ENCODE results near the gene RBMX. TPM values are rescaled to one million over a fixed set of nuclear protein-coding genes. Genes with fewer than 3 reads are reported as not detected.
A peak's percentile ranks its signal among the peaks of the same experiment; 100 is the strongest.
"Not testable (repeated sequence)": the region's sequence is repeated elsewhere in the genome, so short reads cannot be mapped to it uniquely, and the experiment has no call there.

Gene RBMX
- 100 to 1,000 TPM; 438 to 514 (median 471) TPM for polyA plus RNA-seq (ENCODE audit: insufficient read length in 3 of 3)

DNA sequence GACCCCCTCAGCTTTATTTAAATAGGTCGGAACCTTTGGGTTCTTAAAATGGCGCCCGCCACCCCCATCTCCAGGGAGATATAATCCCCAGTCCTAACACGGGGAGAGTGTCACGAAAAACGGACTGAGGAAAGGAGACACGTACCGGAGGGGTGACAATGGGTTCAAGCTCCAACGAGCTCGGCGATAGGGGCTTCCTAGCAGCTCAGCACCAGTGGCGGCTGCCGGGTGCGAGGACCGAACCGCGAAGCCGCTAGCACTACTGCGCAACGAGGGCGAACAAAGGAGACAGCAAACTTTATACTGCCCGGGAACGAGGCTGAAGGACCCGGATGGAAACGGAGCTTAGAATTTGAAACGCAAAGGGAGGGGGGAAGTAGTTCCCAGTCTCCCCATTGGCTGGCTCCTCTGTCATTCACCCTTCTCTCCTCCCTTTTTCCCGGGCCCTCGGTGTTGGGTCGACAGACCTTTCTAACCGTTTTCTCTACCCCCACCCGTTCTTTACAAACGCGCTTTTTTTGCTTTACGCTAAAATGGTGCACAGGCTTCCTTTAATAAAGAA is at the start of gene RBMX:
Gene RBMX, minus strand, starts transcription at position 274 of the 562 bp plus-strand sequence. CDS start 1,298 bp downstream, outside the sequence.
- DNase-seq (ENCODE audit: low read depth in 3 of 3, low spot score in 2 of 3), result peak; percentile 88 to 91 (median 90)

GRCh38 chrX:136921438-136921837 is 40.9 kb upstream of the RBMX start:
- DNase-seq (ENCODE audit: low read depth in 3 of 3, low spot score in 2 of 3), result not testable (repeated sequence)

- no peak for DNase-seq (ENCODE audit: low read depth in 3 of 3, low spot score in 2 of 3)
These were observed 39.5 kb upstream of the RBMX start for GRCh38 chrX:136920001-136920400.

GRCh38 chrX:136916827-136917226 is 36.3 kb upstream of the RBMX start:
- no peak for DNase-seq (ENCODE audit: low read depth in 3 of 3, low spot score in 2 of 3)

DNA sequence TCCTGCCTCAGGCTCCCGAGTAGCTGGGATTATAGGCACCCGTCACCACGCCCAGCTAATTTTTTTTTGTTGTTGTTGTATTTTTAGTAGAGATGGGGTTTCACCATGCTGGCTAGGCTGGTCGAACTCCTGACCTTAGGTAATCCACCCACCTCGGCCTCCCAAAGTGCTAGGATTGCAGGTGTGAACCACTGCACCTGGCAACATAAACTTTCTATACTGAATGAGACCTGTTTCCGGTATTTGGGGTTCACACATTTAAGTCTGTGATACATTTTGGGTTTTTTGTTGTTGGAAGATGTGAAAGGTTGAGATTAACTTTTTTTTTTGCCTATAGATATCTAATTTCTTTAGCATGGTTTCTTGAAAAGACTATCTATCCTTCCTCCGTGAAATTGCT is 31.1 kb upstream of the RBMX start:
- DNase-seq (ENCODE audit: low read depth in 3 of 3, low spot score in 2 of 3), result not testable (repeated sequence)

DNA sequence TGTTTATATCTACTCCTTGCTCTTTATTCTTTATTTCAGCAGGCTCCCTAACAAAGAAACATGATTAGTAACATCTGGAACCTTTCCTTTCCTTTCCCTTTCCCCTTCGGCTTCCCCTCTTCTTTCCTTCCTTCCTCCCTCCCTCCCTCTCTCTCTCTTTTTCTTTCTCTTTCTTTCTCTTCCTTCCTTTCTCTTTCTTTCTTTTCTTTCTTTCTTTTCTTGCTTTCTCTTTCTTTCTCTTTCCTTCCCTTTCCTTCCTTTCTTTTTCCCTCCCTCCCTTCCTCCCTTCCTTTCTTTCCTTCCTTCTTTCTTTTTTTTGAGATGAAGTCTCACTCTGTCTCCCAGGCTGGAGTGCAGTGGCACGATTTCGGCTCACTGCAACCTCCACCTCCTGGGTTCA is 30.7 kb upstream of the RBMX start:
- no peak for DNase-seq (ENCODE audit: low read depth in 3 of 3, low spot score in 2 of 3)

DNA sequence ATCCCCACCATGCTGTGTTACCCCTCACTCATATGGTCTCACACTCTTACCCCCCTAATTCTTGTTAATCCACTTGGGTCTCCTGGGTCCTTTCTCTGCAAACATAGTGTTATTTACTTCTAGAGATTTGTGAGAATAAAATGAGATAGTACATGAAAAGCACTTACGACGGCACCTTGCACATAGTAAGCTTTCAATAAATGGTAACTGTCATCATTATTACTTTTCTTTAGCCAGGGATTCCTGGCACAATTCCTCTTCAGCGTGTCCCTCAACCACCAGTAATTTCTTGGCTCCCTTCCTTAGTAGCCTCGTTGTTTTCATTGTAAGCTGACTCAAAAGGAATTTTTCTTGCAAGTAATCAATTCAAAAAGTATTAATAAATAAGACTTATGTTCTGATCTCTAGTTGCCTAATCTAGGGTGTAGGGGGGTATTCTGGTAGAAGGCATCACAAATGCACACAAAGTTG is 30.1 kb upstream of the RBMX start:
- DNase-seq (ENCODE audit: low read depth in 3 of 3, low spot score in 2 of 3), result no peak

GRCh38 chrX:136909706-136910564 is 29.4 kb upstream of the RBMX start:
- peak; percentile 63 to 83 (median 80) for DNase-seq (ENCODE audit: low read depth in 3 of 3, low spot score in 2 of 3)

- peak in 1 of 3 donors; percentile 18 for DNase-seq (ENCODE audit: low read depth in 3 of 3, low spot score in 2 of 3)
These were observed 28.7 kb upstream of the RBMX start for GRCh38 chrX:136909119-136909705.

- no peak for DNase-seq (ENCODE audit: low read depth in 3 of 3, low spot score in 2 of 3)
These were observed 27.1 kb upstream of the RBMX start for GRCh38 chrX:136907621-136908020.

DNA sequence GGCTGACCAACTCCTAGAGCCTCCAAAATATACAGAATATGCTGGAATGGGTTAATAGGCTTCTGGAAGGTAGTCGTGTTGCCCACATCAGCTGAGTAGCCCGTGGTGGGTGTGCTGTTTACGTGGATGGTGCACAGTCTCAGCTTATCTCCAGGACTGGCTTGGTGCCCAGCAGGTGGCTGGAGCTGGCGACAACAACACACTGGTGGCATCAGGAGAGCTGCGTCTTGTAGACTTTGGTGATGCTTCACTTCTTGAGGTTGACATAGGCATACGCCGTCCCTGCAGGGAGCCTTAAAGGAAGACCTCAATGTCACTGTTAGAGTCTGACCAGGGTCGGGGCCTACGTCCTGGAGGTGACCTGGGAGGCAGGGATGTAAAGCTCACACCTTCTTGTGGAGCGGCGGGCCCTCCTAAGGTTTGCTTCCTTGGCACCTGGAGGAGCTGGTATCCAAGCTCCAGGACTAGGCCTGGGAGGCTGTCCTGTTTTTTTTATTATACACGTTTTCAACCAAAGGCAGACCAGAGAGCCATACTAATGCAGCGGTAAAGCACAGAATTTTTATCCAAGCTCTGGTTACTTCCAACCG is 26.5 kb upstream of the RBMX start:
- no peak for DNase-seq (ENCODE audit: low read depth in 3 of 3, low spot score in 2 of 3)

GRCh38 chrX:136904067-136904466 is 23.5 kb upstream of the RBMX start:
- DNase-seq (ENCODE audit: low read depth in 3 of 3, low spot score in 2 of 3), result not testable (repeated sequence)

- not testable (repeated sequence) for DNase-seq (ENCODE audit: low read depth in 3 of 3, low spot score in 2 of 3)
These were observed 19.5 kb upstream of the RBMX start for GRCh38 chrX:136900071-136900470.

- DNase-seq (ENCODE audit: low read depth in 3 of 3, low spot score in 2 of 3), result no peak
These were observed 18.7 kb upstream of the RBMX start for GRCh38 chrX:136899221-136899620.

- DNase-seq (ENCODE audit: low read depth in 3 of 3, low spot score in 2 of 3), result not testable (repeated sequence)
These were observed 18.2 kb upstream of the RBMX start for GRCh38 chrX:136898752-136899151.

DNA sequence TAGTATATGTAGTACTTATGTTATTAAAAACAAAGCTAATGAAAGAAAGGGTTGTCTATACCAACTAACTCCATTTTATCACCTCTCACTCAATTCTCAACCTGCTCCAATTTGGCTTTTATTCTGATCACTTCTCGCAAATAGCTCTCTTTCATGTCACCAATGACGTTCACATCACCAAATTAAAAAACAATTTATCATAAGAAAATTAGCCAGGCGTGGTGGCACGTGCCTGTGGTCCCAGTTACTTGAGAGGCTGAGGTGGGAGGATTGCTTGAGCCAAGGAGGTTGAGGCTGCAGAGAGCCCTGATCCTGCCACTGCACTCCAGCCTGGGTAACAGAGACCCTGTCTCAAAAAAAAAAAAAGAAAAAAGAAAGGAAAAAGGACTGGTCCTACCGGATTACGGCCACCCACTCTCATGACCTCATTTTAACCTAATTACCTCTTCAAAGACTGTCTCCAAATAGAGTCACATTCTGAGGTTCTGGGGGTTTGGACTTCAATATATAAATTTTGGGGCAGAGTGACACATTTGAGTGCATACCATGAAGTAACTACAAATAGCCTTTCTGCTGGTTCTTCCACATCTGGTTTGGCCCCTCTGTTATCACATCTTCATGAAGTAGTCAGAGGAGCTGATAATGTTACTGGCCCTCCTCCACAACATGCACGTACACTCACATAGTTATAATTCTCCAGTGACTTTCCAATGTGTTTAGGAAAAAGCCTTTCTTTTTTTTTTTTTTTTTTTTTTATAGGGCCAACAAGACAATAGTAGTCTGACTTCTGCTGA is 15.8 kb upstream of the RBMX start:
- no peak for DNase-seq (ENCODE audit: low read depth in 3 of 3, low spot score in 2 of 3)

- no peak for DNase-seq (ENCODE audit: low read depth in 3 of 3, low spot score in 2 of 3)
These were observed 11.9 kb upstream of the RBMX start for GRCh38 chrX:136892412-136892811.

DNA sequence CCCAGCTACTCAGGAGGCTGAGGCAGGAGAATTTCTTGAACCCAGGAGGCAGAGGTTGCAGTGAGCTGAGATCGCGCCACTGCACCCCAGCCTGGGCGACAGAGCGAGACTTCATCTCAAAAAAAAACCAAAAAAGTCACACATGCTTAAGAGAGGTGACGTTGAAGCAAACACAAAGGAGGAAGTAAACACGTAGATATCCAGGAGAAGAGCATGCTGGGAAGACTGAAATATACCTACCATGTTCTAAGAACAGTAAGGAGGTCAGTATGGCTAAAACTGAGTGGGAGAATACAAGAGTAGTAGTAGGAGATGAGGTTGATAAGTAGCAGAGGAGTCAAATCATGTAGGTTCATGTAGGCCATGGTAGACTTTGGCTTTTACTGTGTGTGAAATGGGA is 10.1 kb upstream of the RBMX start:
- not testable (repeated sequence) for DNase-seq (ENCODE audit: low read depth in 3 of 3, low spot score in 2 of 3)

DNA sequence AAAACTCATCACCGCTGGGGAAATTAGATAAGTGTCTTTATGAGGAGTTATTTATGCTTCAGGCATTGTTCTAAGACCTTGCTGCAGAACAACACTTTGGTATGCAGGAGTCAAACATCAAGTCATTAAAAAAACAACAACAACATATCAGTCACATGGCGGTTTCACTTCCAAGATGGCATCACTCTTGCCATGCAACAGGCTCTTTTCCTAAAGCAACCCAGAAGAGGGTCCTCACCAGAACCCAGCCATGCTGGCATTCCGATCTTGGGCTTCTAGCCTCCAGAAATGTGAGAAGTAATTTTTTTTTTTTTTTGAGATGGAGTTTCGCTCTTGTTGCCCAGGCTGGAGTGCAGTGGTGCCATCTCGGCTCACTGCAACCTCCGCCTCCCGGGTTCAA is 8.7 kb upstream of the RBMX start:
- DNase-seq (ENCODE audit: low read depth in 3 of 3, low spot score in 2 of 3), result no peak

GRCh38 chrX:136880003-136880451 is 498 bp downstream of the RBMX start:
- DNase-seq (ENCODE audit: low read depth in 3 of 3, low spot score in 2 of 3), result no peak

Data from right renal cortex interstitium (tissue), 3 donors.